Esophagus muscularis mucosa (tissue), 3 donors: ENCODE results near the gene NME2.

Experiments
- CTCF ChIP-seq, 3 experiments: fragments of 200-600 bp in 2 of 3; fragments of 450-650 bp in 1 of 3; sonication (generic) in 2 of 3; IDR thresholded peaks; one replicate each; pipeline ENCODE4 v1.5.1; 2017 to 2019; ENCODE audit warnings: antibody characterized with exemption in 3 of 3, mild to moderate bottlenecking in 2 of 3, moderate library complexity in 1 of 3
- POLR2A ChIP-seq: fragments of 450-650 bp; IDR thresholded peaks from one replicate; pipeline ENCODE4 v1.6.1; 2017; ENCODE audit warnings: antibody characterized with exemption, moderate library complexity, mild to moderate bottlenecking, low read depth
- POLR2AphosphoS5 ChIP-seq, 2 donors: sonication (generic); formaldehyde crosslinking; IDR thresholded peaks; one replicate each; pipeline ENCODE4 v1.6.1; 2017; ENCODE audit warnings: antibody characterized with exemption in 2 of 2

- TF ChIP-seq POLR2A (no peak), POLR2AphosphoS5 (IDR thresholded peaks at IDR 0.05) (no peak), CTCF (IDR thresholded peaks at IDR 0.05) (no peak)
Measured at GRCh38 chr17:51191895-51192294, 25.7 kb downstream of the NME2 start.
